CD8-positive, alpha-beta memory T cell (primary cell): ENCODE data around the gene GIPR. TPM values are rescaled to one million over a fixed set of nuclear protein-coding genes. Genes with fewer than 3 reads are reported as not detected.

Source experiments
- CTCF ChIA-PET: fragments of 350-600 bp; sonication (Branson Sonifier 250); formaldehyde crosslinking; loops from one replicate; lab custom pipeline; 2021; ENCODE audit warnings: antibody characterized with exemption; lab: Charles Lee
- POLR2A ChIA-PET: fragments of 350-600 bp; sonication (Branson Sonifier 250); formaldehyde crosslinking; loops from one replicate; lab custom pipeline; 2021; ENCODE audit warnings: antibody characterized with exemption; lab: Charles Lee
- DNase-seq, 5 donors: peaks; one replicate each; pipeline versions ENCODE4 v3.0.0 to v3.0.0-alpha.2; 2020 to 2022; ENCODE audit warnings: mixed read lengths in 1 of 5
- H3K27ac ChIP-seq: one replicate; pipeline ENCODE4 v1.7.0; 2013; ENCODE audit warnings: low read depth, mild to moderate bottlenecking, low read length, moderate library complexity
- H3K27me3 ChIP-seq: 2 replicates; pipeline ENCODE4 v1.7.0; 2013; ENCODE audit warnings: low read length, mild to moderate bottlenecking; ENCODE audit not compliant: insufficient read depth, poor library complexity, severe bottlenecking
- H3K36me3 ChIP-seq: 2 replicates; pipeline ENCODE4 v1.7.0; 2013; ENCODE audit warnings: mild to moderate bottlenecking, low read length, moderate library complexity; ENCODE audit not compliant: insufficient read depth
- H3K4me1 ChIP-seq: 2 replicates; pipeline ENCODE4 v1.7.0; 2013; ENCODE audit warnings: mild to moderate bottlenecking, low read length, moderate library complexity; ENCODE audit not compliant: insufficient read depth
- H3K4me3 ChIP-seq: 2 replicates; pipeline ENCODE4 v1.7.0; 2013; ENCODE audit warnings: mild to moderate bottlenecking, low read length
- H3K9me3 ChIP-seq: 2 replicates; pipeline ENCODE4 v1.7.0; 2013; ENCODE audit warnings: mild to moderate bottlenecking, low read length
- H3K27ac Mint-ChIP-seq, 8 donors: one replicate each; pipeline ENCODE4 v1.8.0; 2020 to 2021; ENCODE audit warnings: mixed read lengths in 8 of 8, mild to moderate bottlenecking in 6 of 8, inconsistent platforms in 3 of 8, moderate library complexity in 3 of 8
- H3K27me3 Mint-ChIP-seq, 2 donors: one replicate each; pipeline ENCODE4 v1.8.0; 2020 to 2021; ENCODE audit warnings: mixed read lengths in 2 of 2, mild to moderate bottlenecking in 1 of 2, moderate library complexity in 1 of 2
- H3K36me3 Mint-ChIP-seq, 3 donors: one replicate each; pipeline ENCODE4 v1.8.0; 2020 to 2021; ENCODE audit warnings: mixed read lengths in 3 of 3, inconsistent platforms in 1 of 3, mild to moderate bottlenecking in 1 of 3
- H3K4me1 Mint-ChIP-seq, 3 donors: one replicate each; pipeline ENCODE4 v1.8.0; 2020 to 2021; ENCODE audit warnings: mixed read lengths in 3 of 3, inconsistent platforms in 1 of 3, mild to moderate bottlenecking in 1 of 3
- H3K4me3 Mint-ChIP-seq, 7 donors: one replicate each; pipeline ENCODE4 v1.8.0; 2020 to 2021; ENCODE audit warnings: mixed read lengths in 7 of 7, mild to moderate bottlenecking in 6 of 7, moderate library complexity in 4 of 7, inconsistent platforms in 2 of 7
- H3K9me3 Mint-ChIP-seq, 5 donors: one replicate each; pipeline ENCODE4 v1.8.0; 2020 to 2022; ENCODE audit warnings: mixed read lengths in 5 of 5, mild to moderate bottlenecking in 3 of 5, moderate library complexity in 2 of 5, inconsistent platforms in 1 of 5
- polyA plus RNA-seq: library from polyadenylated mRNA; unstranded; fragments of 300-500 nt; fragmentation: Illumina TruSeq; gene quantifications from one replicate; pipeline ENCODE4 v1.2.3, GENCODE V29; 2021
- total RNA-seq, 2 experiments: library from RNA; stranded (reverse); gene quantifications; one replicate each; pipeline ENCODE4 v1.2.3, GENCODE V29; 2021

GIPR gene
- total and polyA plus RNA-seq, 3 experiments from 2014 or later: 0.21 to 1.9 (median 1.7) TPM

GRCh38 chr19:45693106-45693788, 25.2 kb downstream of the GIPR start:
- Mint-ChIP-seq H3K4me3 (peak overlapping the region; percentile 91 to 98 (median 93)), H3K27ac (peak overlapping the region; percentile 92 to 100 (median 97)), H3K27me3 (no peaks in the 10 kb centered on the region), H3K4me1 (peaks cover 16 to 29% (median 21%) of the 10 kb centered on the region in 3 donors), H3K9me3 (no peaks in the 10 kb centered on the region), H3K36me3 (peaks cover 3 to 48% (median 6%) of the 10 kb centered on the region in 3 donors)
- peak; percentile 58 to 80 (median 67) for DNase-seq
- Histone ChIP-seq H3K4me1 (peaks cover 7% of the 10 kb centered on the region), H3K4me3 (peak overlapping the region; percentile 72), H3K36me3 (peaks cover 3% of the 10 kb centered on the region), H3K27me3 (no peaks in the 10 kb centered on the region), H3K27ac (peak overlapping the region; percentile 92), H3K9me3 (no peaks in the 10 kb centered on the region)
- POLR2A ChIA-PET: interaction anchor here (0.5 to 2.0 kb wide), 9 partner anchors 16 to 193 kb away, joined by 3 to 16 read pairs (median 4); partner anchors contain the start of genes EML2 and FBXO46
- CTCF ChIA-PET: interaction anchor here (0.6 to 9.0 kb wide), 20 partner anchors 12 to 265 kb away, joined by 3 to 107 read pairs (median 4); partner anchors contain the start of genes FBXO46, GIPR and SIX5

DNA sequence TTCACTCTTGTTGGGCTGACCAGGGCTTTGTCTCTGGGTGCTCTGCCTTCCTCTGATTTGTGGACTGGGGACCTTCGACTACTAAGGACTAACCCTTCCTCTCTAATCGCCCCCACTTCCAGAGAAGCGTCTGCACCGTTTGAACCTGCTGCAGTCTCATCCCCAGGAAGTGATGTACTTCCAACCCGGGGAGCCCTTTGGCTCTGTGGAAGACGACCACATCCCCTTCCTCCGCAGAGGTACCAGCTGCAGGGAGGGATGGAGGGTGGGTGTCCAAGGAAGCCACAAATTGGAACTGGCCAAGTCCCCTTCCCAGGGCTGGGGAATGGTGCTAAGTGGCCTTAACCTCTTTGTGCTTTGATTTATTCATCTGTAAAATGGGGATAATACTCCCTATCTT, 33.7 kb downstream of the GIPR start:
- Mint-ChIP-seq H3K27me3 (no peaks in the 10 kb centered on the region), H3K36me3 (peaks cover 3 to 34% (median 9%) of the 10 kb centered on the region in 3 donors), H3K9me3 (no peaks in the 10 kb centered on the region), H3K4me1 (peaks cover 0 to 3% (median 3%) of the 10 kb centered on the region in 3 donors), H3K27ac (no peak overlapping the region), H3K4me3 (no peak overlapping the region)
- DNase-seq: no peak
- no peaks in the 10 kb centered on the region for H3K9me3 ChIP-seq
- H3K4me1 ChIP-seq: no peaks in the 10 kb centered on the region
- ChIA-PET POLR2A (interaction anchor here (2.7 kb wide), 1 partner anchor 16 kb away, joined by 7 read pairs; no protein-coding TSS in a partner anchor), CTCF (interaction anchor here (1.0 kb wide), 1 partner anchor 24 kb away, joined by 3 read pairs; no protein-coding TSS in a partner anchor)
- H3K27ac ChIP-seq: no peak overlapping the region
- H3K27me3 ChIP-seq: no peaks in the 10 kb centered on the region
- peaks cover 4% of the 10 kb centered on the region for H3K36me3 ChIP-seq
- no peak overlapping the region for H3K4me3 ChIP-seq

GRCh38 chr19:45705115-45705514, 37.1 kb downstream of the GIPR start:
- Mint-ChIP-seq H3K4me3 (no peak overlapping the region), H3K27ac (no peak overlapping the region), H3K4me1 (peaks cover 1 to 4% (median 3%) of the 10 kb centered on the region in 3 donors), H3K36me3 (peaks cover 0 to 34% (median 5%) of the 10 kb centered on the region in 3 donors), H3K27me3 (no peaks in the 10 kb centered on the region), H3K9me3 (no peaks in the 10 kb centered on the region)
- Histone ChIP-seq H3K9me3 (no peaks in the 10 kb centered on the region), H3K4me1 (no peaks in the 10 kb centered on the region), H3K27ac (no peak overlapping the region), H3K4me3 (no peak overlapping the region), H3K36me3 (peaks cover 4% of the 10 kb centered on the region), H3K27me3 (no peaks in the 10 kb centered on the region)
- CTCF ChIA-PET: interaction anchor here (3.3 kb wide), 1 partner anchor 12 kb away, joined by 14 read pairs; the partner anchor contains the start of gene QPCTL
- POLR2A ChIA-PET: interaction anchor here (0.5 kb wide), 2 partner anchors 18 to 109 kb away, joined by 3 to 5 read pairs; no protein-coding TSS in a partner anchor
- DNase-seq: no peak

- Histone ChIP-seq H3K4me3 (no peak overlapping the region), H3K36me3 (peaks cover 4% of the 10 kb centered on the region), H3K27ac (no peak overlapping the region), H3K4me1 (no peaks in the 10 kb centered on the region), H3K9me3 (no peaks in the 10 kb centered on the region), H3K27me3 (no peaks in the 10 kb centered on the region)
- Mint-ChIP-seq H3K27me3 (no peaks in the 10 kb centered on the region), H3K4me3 (no peak overlapping the region), H3K36me3 (peaks cover 0 to 41% (median 9%) of the 10 kb centered on the region in 3 donors), H3K27ac (no peak overlapping the region), H3K9me3 (no peaks in the 10 kb centered on the region), H3K4me1 (peaks cover 6 to 10% (median 9%) of the 10 kb centered on the region in 3 donors)
- ChIA-PET POLR2A (interaction anchor here (0.5 kb wide), 2 partner anchors 17 to 110 kb away, joined by 3 to 5 read pairs; no protein-coding TSS in a partner anchor), CTCF (interaction anchor here (3.3 kb wide), 1 partner anchor 13 kb away, joined by 14 read pairs; the partner anchor contains the start of gene QPCTL)
- no peak for DNase-seq
These were observed 37.8 kb downstream of the GIPR start for GRCh38 chr19:45705710-45706415.

DNA sequence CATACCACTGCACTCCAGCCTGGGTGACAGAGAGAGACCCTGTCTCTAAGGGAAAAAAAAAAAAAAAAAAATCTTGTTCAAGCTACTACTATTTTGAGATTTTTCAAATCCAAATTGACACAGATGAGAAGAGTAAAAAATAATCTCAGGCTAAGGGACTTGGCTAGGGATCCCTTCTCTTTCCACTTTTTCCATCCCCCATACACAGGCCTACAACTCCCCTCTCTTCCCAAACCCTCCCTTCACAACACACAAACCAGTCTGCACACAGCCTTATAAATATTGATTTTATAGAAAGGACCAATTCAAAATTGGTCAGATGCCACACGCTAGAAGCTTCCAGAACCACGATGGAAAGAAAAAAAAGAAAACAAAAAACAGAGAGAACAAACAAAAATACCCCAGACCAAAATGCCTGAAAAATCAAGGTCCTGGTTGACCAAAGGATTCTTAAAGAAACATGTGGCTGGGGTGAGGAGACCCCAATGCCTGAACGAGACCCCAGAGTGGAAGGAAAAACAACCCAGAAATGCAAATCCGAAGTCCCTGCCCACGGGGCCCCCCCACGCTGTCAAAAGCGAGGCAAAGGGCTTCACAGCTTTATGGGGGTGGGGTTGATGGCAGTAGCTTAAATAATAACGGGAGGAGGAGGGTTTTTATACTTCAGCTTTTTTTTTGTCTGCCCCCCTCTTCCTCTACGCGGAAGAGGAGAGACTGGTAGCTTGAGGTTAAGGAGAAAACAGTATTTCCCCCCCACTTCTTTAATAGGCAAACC, 42.5 kb downstream of the GIPR start:
- H3K9me3 Mint-ChIP-seq: no peaks in the 10 kb centered on the region
- peak overlapping the region in 5 of 8 donors; percentile 43 to 76 (median 58) for H3K27ac Mint-ChIP-seq
- POLR2A ChIA-PET: no interaction called here
- DNase-seq: no peak
- Histone ChIP-seq H3K36me3 (no peaks in the 10 kb centered on the region), H3K4me1 (peaks cover 6% of the 10 kb centered on the region), H3K27ac (no peak overlapping the region), H3K9me3 (no peaks in the 10 kb centered on the region), H3K4me3 (no peak overlapping the region), H3K27me3 (no peaks in the 10 kb centered on the region)
- peak overlapping the region in 1 of 7 donors; percentile 17 for H3K4me3 Mint-ChIP-seq
- peaks cover 0 to 35% (median 4%) of the 10 kb centered on the region in 3 donors for H3K36me3 Mint-ChIP-seq
- H3K27me3 Mint-ChIP-seq: no peaks in the 10 kb centered on the region
- CTCF ChIA-PET: interaction anchor here (0.9 kb wide), 2 partner anchors 12 to 68 kb away, joined by 3 read pairs; no protein-coding TSS in a partner anchor
- H3K4me1 Mint-ChIP-seq: peaks cover 13 to 22% (median 16%) of the 10 kb centered on the region in 3 donors

GRCh38 chr19:45711851-45712698, 44.1 kb downstream of the GIPR start:
- peaks cover 26 to 38% (median 31%) of the 10 kb centered on the region in 3 donors for H3K4me1 Mint-ChIP-seq
- H3K36me3 Mint-ChIP-seq: peaks cover 0 to 36% (median 4%) of the 10 kb centered on the region in 3 donors
- POLR2A ChIA-PET: no interaction called here

More at GRCh38 chr19:45711851-45712698, 44.1 kb downstream of the GIPR start:
- peaks cover 14% of the 10 kb centered on the region for H3K4me1 ChIP-seq
- H3K4me3 ChIP-seq: no peak overlapping the region
- H3K9me3 ChIP-seq: no peaks in the 10 kb centered on the region
- no peaks in the 10 kb centered on the region for H3K9me3 Mint-ChIP-seq
- H3K27me3 ChIP-seq: no peaks in the 10 kb centered on the region
- DNase-seq: peak in 1 of 5 donors; percentile 53
- no peak overlapping the region for H3K27ac ChIP-seq
- no peaks in the 10 kb centered on the region for H3K36me3 ChIP-seq
- no peaks in the 10 kb centered on the region for H3K27me3 Mint-ChIP-seq
- CTCF ChIA-PET: interaction anchor here (0.8 kb wide), 1 partner anchor 18 kb away, joined by 3 read pairs; no protein-coding TSS in a partner anchor
- peak overlapping the region in 1 of 7 donors; percentile 37 for H3K4me3 Mint-ChIP-seq
- H3K27ac Mint-ChIP-seq: no peak overlapping the region
